ENCODE measurements around the gene CYBB.

Gene CYBB

GRCh38 chrX:37816766-37817165 is 36.9 kb downstream of the CYBB start:
- H3K27me3 ChIP-seq (ENCODE audit: insufficient read depth, low read length, poor library complexity): no peaks in the 10 kb centered on the region
- H3K79me2 ChIP-seq (ENCODE audit: control insufficient read depth, insufficient read depth, low read length): no peaks in the 10 kb centered on the region
- no peak overlapping the region for H3K27ac ChIP-seq (ENCODE audit: low read depth, low read length)
- H3K56ac ChIP-seq (ENCODE audit: low read length): no peak overlapping the region
- H3K4me3 ChIP-seq (ENCODE audit: low read length): no peak overlapping the region
- no peak overlapping the region for H2AK5ac ChIP-seq (ENCODE audit: low read length)
- no peak overlapping the region for H3K9ac ChIP-seq (ENCODE audit: low read length)
- H3K23ac ChIP-seq (ENCODE audit: low read length): no peak overlapping the region
- WGBS (ENCODE audit: extremely low coverage, insufficient coverage, low lambda C conversion rate): no CpG with 5 or more reads among the region's 4 CpGs
- no peak overlapping the region for H3K18ac ChIP-seq (ENCODE audit: low read length)
- no peak overlapping the region for H2BK5ac ChIP-seq (ENCODE audit: low read length)
- no peak overlapping the region for H3K4me2 ChIP-seq (ENCODE audit: low read length)
- no peaks in the 10 kb centered on the region for H3K36me3 ChIP-seq (ENCODE audit: control insufficient read depth, insufficient read depth, low read length)
- no peak overlapping the region for H3K4ac ChIP-seq (ENCODE audit: low read depth, low read length)
- H4K5ac ChIP-seq (ENCODE audit: low read length): no peak overlapping the region
- no peak for DNase-seq
- H2BK15ac ChIP-seq (replicated peaks; ENCODE audit: low read depth): no peak overlapping the region
- no peak overlapping the region for H4K8ac ChIP-seq (ENCODE audit: low read depth, low read length)
- no peaks in the 10 kb centered on the region for H3K4me1 ChIP-seq (ENCODE audit: control insufficient read depth, low read depth, low read length)
- H2BK120ac ChIP-seq (ENCODE audit: low read depth, low read length): no peak overlapping the region
- H3K79me1 ChIP-seq (ENCODE audit: low read length): no peaks in the 10 kb centered on the region

- no peak for DNase-seq
- Histone ChIP-seq H3K4me2 (ENCODE audit: low read length) (no peak overlapping the region), H2BK15ac (replicated peaks; ENCODE audit: low read depth) (no peak overlapping the region), H4K5ac (ENCODE audit: low read length) (no peak overlapping the region), H3K4ac (ENCODE audit: low read depth, low read length) (no peak overlapping the region), H3K23ac (ENCODE audit: low read length) (no peak overlapping the region), H3K79me2 (ENCODE audit: control insufficient read depth, insufficient read depth, low read length) (no peaks in the 10 kb centered on the region), H3K4me3 (ENCODE audit: low read length) (no peak overlapping the region), H3K36me3 (ENCODE audit: control insufficient read depth, insufficient read depth, low read length) (no peaks in the 10 kb centered on the region), H3K4me1 (ENCODE audit: control insufficient read depth, low read depth, low read length) (no peaks in the 10 kb centered on the region), H2BK120ac (ENCODE audit: low read depth, low read length) (no peak overlapping the region), H3K79me1 (ENCODE audit: low read length) (no peaks in the 10 kb centered on the region), H3K27me3 (ENCODE audit: insufficient read depth, low read length, poor library complexity) (no peaks in the 10 kb centered on the region), H3K9ac (ENCODE audit: low read length) (no peak overlapping the region), H3K18ac (ENCODE audit: low read length) (no peak overlapping the region), H2BK5ac (ENCODE audit: low read length) (no peak overlapping the region), H3K56ac (ENCODE audit: low read length) (no peak overlapping the region), H4K8ac (ENCODE audit: low read depth, low read length) (no peak overlapping the region), H2AK5ac (ENCODE audit: low read length) (no peak overlapping the region), H3K27ac (ENCODE audit: low read depth, low read length) (no peak overlapping the region)
- no CpG with 5 or more reads among the region's 2 CpGs for WGBS (ENCODE audit: extremely low coverage, insufficient coverage, low lambda C conversion rate)
Measured at GRCh38 chrX:37817176-37817575, 37.3 kb downstream of the CYBB start.

GRCh38 chrX:37817579-37817978 is 37.7 kb downstream of the CYBB start:
- no peak overlapping the region for H4K5ac ChIP-seq (ENCODE audit: low read length)
- DNase-seq: no peak
- H2AK5ac ChIP-seq (ENCODE audit: low read length): no peak overlapping the region
- no peaks in the 10 kb centered on the region for H3K79me2 ChIP-seq (ENCODE audit: control insufficient read depth, insufficient read depth, low read length)
- no peak overlapping the region for H3K4me3 ChIP-seq (ENCODE audit: low read length)
- H3K56ac ChIP-seq (ENCODE audit: low read length): no peak overlapping the region
- no peak overlapping the region for H4K8ac ChIP-seq (ENCODE audit: low read depth, low read length)
- no peak overlapping the region for H2BK5ac ChIP-seq (ENCODE audit: low read length)
- H3K18ac ChIP-seq (ENCODE audit: low read length): no peak overlapping the region
- H3K9ac ChIP-seq (ENCODE audit: low read length): no peak overlapping the region
- H3K4ac ChIP-seq (ENCODE audit: low read depth, low read length): no peak overlapping the region
- no peaks in the 10 kb centered on the region for H3K27me3 ChIP-seq (ENCODE audit: insufficient read depth, low read length, poor library complexity)
- H3K27ac ChIP-seq (ENCODE audit: low read depth, low read length): no peak overlapping the region
- H3K4me2 ChIP-seq (ENCODE audit: low read length): no peak overlapping the region
- no peak overlapping the region for H2BK15ac ChIP-seq (replicated peaks; ENCODE audit: low read depth)
- WGBS (ENCODE audit: extremely low coverage, insufficient coverage, low lambda C conversion rate): no CpG with 5 or more reads among the region's 3 CpGs
- no peak overlapping the region for H3K23ac ChIP-seq (ENCODE audit: low read length)
- H2BK120ac ChIP-seq (ENCODE audit: low read depth, low read length): no peak overlapping the region
- no peaks in the 10 kb centered on the region for H3K4me1 ChIP-seq (ENCODE audit: control insufficient read depth, low read depth, low read length)
- no peaks in the 10 kb centered on the region for H3K79me1 ChIP-seq (ENCODE audit: low read length)
- H3K36me3 ChIP-seq (ENCODE audit: control insufficient read depth, insufficient read depth, low read length): no peaks in the 10 kb centered on the region

GRCh38 chrX:37818031-37818430 is 38.2 kb downstream of the CYBB start:
- no peak overlapping the region for H2BK5ac ChIP-seq (ENCODE audit: low read length)
- H3K79me2 ChIP-seq (ENCODE audit: control insufficient read depth, insufficient read depth, low read length): no peaks in the 10 kb centered on the region
- H2BK15ac ChIP-seq (replicated peaks; ENCODE audit: low read depth): no peak overlapping the region
- H3K27me3 ChIP-seq (ENCODE audit: insufficient read depth, low read length, poor library complexity): no peaks in the 10 kb centered on the region
- H3K18ac ChIP-seq (ENCODE audit: low read length): no peak overlapping the region
- H3K4me2 ChIP-seq (ENCODE audit: low read length): no peak overlapping the region
- no peak for DNase-seq
- H3K23ac ChIP-seq (ENCODE audit: low read length): no peak overlapping the region
- no peaks in the 10 kb centered on the region for H3K79me1 ChIP-seq (ENCODE audit: low read length)
- no peak overlapping the region for H2BK120ac ChIP-seq (ENCODE audit: low read depth, low read length)
- H3K4ac ChIP-seq (ENCODE audit: low read depth, low read length): no peak overlapping the region
- H2AK5ac ChIP-seq (ENCODE audit: low read length): no peak overlapping the region
- H3K56ac ChIP-seq (ENCODE audit: low read length): no peak overlapping the region
- no peak overlapping the region for H4K8ac ChIP-seq (ENCODE audit: low read depth, low read length)
- H3K4me1 ChIP-seq (ENCODE audit: control insufficient read depth, low read depth, low read length): no peaks in the 10 kb centered on the region
- no CpG with 5 or more reads among the region's 2 CpGs for WGBS (ENCODE audit: extremely low coverage, insufficient coverage, low lambda C conversion rate)
- H3K36me3 ChIP-seq (ENCODE audit: control insufficient read depth, insufficient read depth, low read length): no peaks in the 10 kb centered on the region
- no peak overlapping the region for H3K9ac ChIP-seq (ENCODE audit: low read length)
- no peak overlapping the region for H3K27ac ChIP-seq (ENCODE audit: low read depth, low read length)
- H4K5ac ChIP-seq (ENCODE audit: low read length): no peak overlapping the region
- H3K4me3 ChIP-seq (ENCODE audit: low read length): no peak overlapping the region

- H2BK120ac ChIP-seq (ENCODE audit: low read depth, low read length): no peak overlapping the region
- no peak overlapping the region for H3K4ac ChIP-seq (ENCODE audit: low read depth, low read length)
- DNase-seq: no peak
- H3K79me1 ChIP-seq (ENCODE audit: low read length): no peaks in the 10 kb centered on the region
- H4K5ac ChIP-seq (ENCODE audit: low read length): no peak overlapping the region
- no CpG with 5 or more reads among the region's 1 CpG for WGBS (ENCODE audit: extremely low coverage, insufficient coverage, low lambda C conversion rate)
- no peak overlapping the region for H3K18ac ChIP-seq (ENCODE audit: low read length)
- no peak overlapping the region for H4K8ac ChIP-seq (ENCODE audit: low read depth, low read length)
- H3K27ac ChIP-seq (ENCODE audit: low read depth, low read length): no peak overlapping the region
- H3K56ac ChIP-seq (ENCODE audit: low read length): no peak overlapping the region
- H3K23ac ChIP-seq (ENCODE audit: low read length): no peak overlapping the region
- H2BK15ac ChIP-seq (replicated peaks; ENCODE audit: low read depth): no peak overlapping the region
- H3K4me1 ChIP-seq (ENCODE audit: control insufficient read depth, low read depth, low read length): no peaks in the 10 kb centered on the region
- H2AK5ac ChIP-seq (ENCODE audit: low read length): no peak overlapping the region
- no peak overlapping the region for H3K9ac ChIP-seq (ENCODE audit: low read length)
- H2BK5ac ChIP-seq (ENCODE audit: low read length): no peak overlapping the region
- H3K79me2 ChIP-seq (ENCODE audit: control insufficient read depth, insufficient read depth, low read length): no peaks in the 10 kb centered on the region
- no peaks in the 10 kb centered on the region for H3K36me3 ChIP-seq (ENCODE audit: control insufficient read depth, insufficient read depth, low read length)
- no peaks in the 10 kb centered on the region for H3K27me3 ChIP-seq (ENCODE audit: insufficient read depth, low read length, poor library complexity)
- H3K4me3 ChIP-seq (ENCODE audit: low read length): no peak overlapping the region
- no peak overlapping the region for H3K4me2 ChIP-seq (ENCODE audit: low read length)
Measured at GRCh38 chrX:37820646-37821045, 40.8 kb downstream of the CYBB start.

- Histone ChIP-seq H3K4ac (ENCODE audit: low read depth, low read length) (no peak overlapping the region), H2AK5ac (ENCODE audit: low read length) (no peak overlapping the region), H2BK5ac (ENCODE audit: low read length) (no peak overlapping the region), H3K23ac (ENCODE audit: low read length) (no peak overlapping the region), H3K4me1 (ENCODE audit: control insufficient read depth, low read depth, low read length) (no peaks in the 10 kb centered on the region), H3K27ac (ENCODE audit: low read depth, low read length) (no peak overlapping the region), H3K36me3 (ENCODE audit: control insufficient read depth, insufficient read depth, low read length) (no peaks in the 10 kb centered on the region), H4K5ac (ENCODE audit: low read length) (no peak overlapping the region), H4K8ac (ENCODE audit: low read depth, low read length) (no peak overlapping the region), H3K79me2 (ENCODE audit: control insufficient read depth, insufficient read depth, low read length) (no peaks in the 10 kb centered on the region), H3K56ac (ENCODE audit: low read length) (no peak overlapping the region), H3K4me3 (ENCODE audit: low read length) (no peak overlapping the region), H3K18ac (ENCODE audit: low read length) (no peak overlapping the region), H3K79me1 (ENCODE audit: low read length) (no peaks in the 10 kb centered on the region), H3K9ac (ENCODE audit: low read length) (no peak overlapping the region), H3K4me2 (ENCODE audit: low read length) (no peak overlapping the region), H2BK120ac (ENCODE audit: low read depth, low read length) (no peak overlapping the region), H3K27me3 (ENCODE audit: insufficient read depth, low read length, poor library complexity) (no peaks in the 10 kb centered on the region), H2BK15ac (replicated peaks; ENCODE audit: low read depth) (no peak overlapping the region)
- no peak for DNase-seq
- no CpG with 5 or more reads among the region's 1 CpG for WGBS (ENCODE audit: extremely low coverage, insufficient coverage, low lambda C conversion rate)
Measured at GRCh38 chrX:37824491-37825214, 44.8 kb downstream of the CYBB start.

Measured in mesendoderm (in vitro differentiated cells).